Motor neuron (in vitro differentiated cells): ENCODE data around the gene OLR1. TPM values are rescaled to one million over a fixed set of nuclear protein-coding genes. Genes with fewer than 3 reads are reported as not detected.

Experiments
- ATAC-seq, 8 experiments: fragments of 200-7000 bp; cut with Tn5 transposase; replicated peaks in 6 of 8; 2 replicates each; pipeline ENCODE4 v1.8.0; 2021; ENCODE audit warnings: mild to moderate bottlenecking in 8 of 8, moderate library complexity in 8 of 8
- H3K27ac ChIP-seq, 2 donors: fragments of 250-450 bp; sonication (Bioruptor Pico); 2 replicates each; pipeline ENCODE4 v1.9.0; 2021; ENCODE audit warnings: antibody characterized with exemption in 2 of 2, mild to moderate bottlenecking in 2 of 2, moderate library complexity in 1 of 2
- H3K4me1 ChIP-seq, 2 donors: fragments of 250-450 bp; sonication (Bioruptor Pico); replicated peaks in 1 of 2; 2 replicates each; pipeline ENCODE4 v1.6.1; 2021; ENCODE audit warnings: antibody characterized with exemption in 2 of 2, mild to moderate bottlenecking in 2 of 2, moderate library complexity in 1 of 2
- H3K4me3 ChIP-seq, 5 donors: fragments of 250-450 bp; sonication (Bioruptor Pico); 2 replicates each; pipeline ENCODE4 v1.9.0; 2021; ENCODE audit warnings: antibody characterized with exemption in 5 of 5, mild to moderate bottlenecking in 5 of 5, moderate library complexity in 4 of 5
- WGBS, 10 experiments: fragments of 450-650 bp; shearing (Covaris generic); methylation state at CpG; one replicate each; pipeline ENCODE4 v1.0.0; 2022; 5-methylcytosine and 5-hydroxymethylcytosine counted together
- in situ Hi-C, 9 experiments: fragments of 400-800 bp; cut with MboI; loops; one replicate each; pipeline ENCODE4 v1.15.0; 2021; ENCODE audit warnings: low sequenced_read_pairs in 9 of 9, low pct_unique_long_range_greater_than_20kb in 2 of 9; ENCODE audit not compliant: unreplicated experiment in 9 of 9
- total RNA-seq, 8 experiments: library from RNA; unstranded; fragments of 300-600 nt; gene quantifications; 2 replicates each; pipeline versions ENCODE4 v1.2.3 to v1.2.4, GENCODE V29; 2022

Gene OLR1
- total RNA-seq, 8 experiments from 2014 or later: 0.47 to 1.4 TPM; not detected in 6

- in situ Hi-C loops: no loop called here
- no peak for ATAC-seq
- H3K4me3 ChIP-seq: no peak overlapping the region
- no peaks in the 10 kb centered on the region for H3K4me1 ChIP-seq
- WGBS, 10 experiments: 40 to 97% (median 84%) methylated on average over 1 to 30 of the region's 38 CpGs; no CpG with 5 or more reads in 3 of the 10 experiments
- H3K27ac ChIP-seq: no peak overlapping the region
Measured at GRCh38 chr12:10111451-10111850, 60.5 kb downstream of the OLR1 start.

DNA sequence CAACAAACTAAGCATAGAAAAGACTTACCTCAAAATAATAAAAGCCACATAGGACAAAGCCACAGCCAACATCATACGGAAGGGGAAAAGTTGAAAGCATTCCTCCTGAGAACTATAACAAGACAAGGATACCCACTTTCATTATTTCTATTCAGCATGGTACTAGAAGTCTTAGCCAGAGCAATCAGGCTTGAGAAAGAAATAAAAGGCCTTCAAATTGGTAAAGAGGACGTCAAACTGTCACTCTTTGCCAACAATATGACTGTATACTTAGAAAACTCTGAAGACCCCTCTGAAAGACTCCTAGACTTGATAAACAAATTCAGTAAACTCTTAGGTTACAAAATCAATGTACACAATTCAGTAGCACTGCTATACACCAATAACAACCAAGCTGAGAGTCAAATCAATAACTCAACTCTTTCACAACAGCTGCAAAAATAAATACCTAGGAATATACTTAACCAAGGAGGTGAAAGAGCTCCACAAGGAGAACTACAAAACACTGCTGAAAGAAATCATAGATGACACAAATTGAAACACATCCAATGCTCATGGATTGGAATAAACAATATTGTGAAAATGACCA lies 61.6 kb downstream of the OLR1 start:
- Histone ChIP-seq H3K4me1 (no peaks in the 10 kb centered on the region), H3K27ac (no peak overlapping the region), H3K4me3 (no peak overlapping the region)
- ATAC-seq: no peak
- WGBS, 10 experiments: 50 to 100% (median 85%) methylated on average over 1 to 2 of the region's 2 CpGs; no CpG with 5 or more reads in 2 of the 10 experiments
- in situ Hi-C loops: no loop called here

Other genes with a start within 250 kb of the OLR1 start
- gene CLEC2A, start 239.8 kb downstream of the OLR1 start, total RNA-seq: 10 to 100 TPM in 1 of 8 experiments, under 1 TPM in 2, not detected in 5; 0.38 to 36.7 (median 0.85) TPM
- under 1 TPM in 3 of 8 experiments, not detected in 5; 0.20 to 0.71 (median 0.37) TPM for gene CLEC12A, start 200.7 kb downstream of the OLR1 start, total RNA-seq
- under 1 TPM in 1 of 8 experiments, not detected in 7; 0.31 TPM for gene CLEC1B, start 173.0 kb downstream of the OLR1 start, total RNA-seq
- under 1 TPM in 4 of 8 experiments, not detected in 4; 0.05 to 0.28 (median 0.21) TPM for gene CLEC12B, start 161.5 kb downstream of the OLR1 start, total RNA-seq
- under 1 TPM in 4 of 8 experiments, not detected in 4; 0.13 to 0.93 (median 0.39) TPM for gene CLEC9A, start 141.4 kb downstream of the OLR1 start, total RNA-seq
- gene CLEC1A, start 73.1 kb downstream of the OLR1 start, total RNA-seq: 10 to 100 TPM in 1 of 8 experiments, 1 to 10 TPM in 2, under 1 TPM in 4, not detected in 1; 0.18 to 24.9 (median 0.66) TPM
- gene CLEC7A, start 41.9 kb downstream of the OLR1 start, total RNA-seq: 1 to 10 TPM in 1 of 8 experiments, under 1 TPM in 4, not detected in 3; 0.14 to 1.3 (median 0.63) TPM
- gene TMEM52B, start 6.9 kb upstream of the OLR1 start, total RNA-seq: under 1 TPM in 3 of 8 experiments, not detected in 5; 0.14 to 0.32 (median 0.28) TPM
- gene GABARAPL1, start 40.7 kb upstream of the OLR1 start, total RNA-seq: 100 to 1,000 TPM in 5 of 8 experiments, 10 to 100 TPM in 3; 82.0 to 245 (median 106) TPM
- under 1 TPM; 0.04 to 0.54 (median 0.18) TPM for gene KLRD1, start 135.7 kb upstream of the OLR1 start, total RNA-seq
- 1 to 10 TPM in 2 of 8 experiments, under 1 TPM in 6; 0.13 to 1.9 (median 0.53) TPM for gene KLRK1, start 217.9 kb upstream of the OLR1 start, total RNA-seq
- under 1 TPM in 1 of 8 experiments, not detected in 7; 0.71 TPM for gene KLRC4, start 237.6 kb upstream of the OLR1 start, total RNA-seq
- gene KLRC3, start 248.5 kb upstream of the OLR1 start, total RNA-seq: 1 to 10 TPM in 1 of 8 experiments, not detected in 7; 2.3 TPM